NCI-H446 (cell line): ENCODE results near the gene KRTAP10-9.
"Not testable (repeated sequence)": the region's sequence is repeated elsewhere in the genome, so short reads cannot be mapped to it uniquely, and the experiment has no call there.

Experiments
- DNase-seq, 2 experiments: peaks; one replicate each; lab custom pipeline; 2025; lab: John Stamatoyannopoulos, UW

The KRTAP10-9 gene

DNA sequence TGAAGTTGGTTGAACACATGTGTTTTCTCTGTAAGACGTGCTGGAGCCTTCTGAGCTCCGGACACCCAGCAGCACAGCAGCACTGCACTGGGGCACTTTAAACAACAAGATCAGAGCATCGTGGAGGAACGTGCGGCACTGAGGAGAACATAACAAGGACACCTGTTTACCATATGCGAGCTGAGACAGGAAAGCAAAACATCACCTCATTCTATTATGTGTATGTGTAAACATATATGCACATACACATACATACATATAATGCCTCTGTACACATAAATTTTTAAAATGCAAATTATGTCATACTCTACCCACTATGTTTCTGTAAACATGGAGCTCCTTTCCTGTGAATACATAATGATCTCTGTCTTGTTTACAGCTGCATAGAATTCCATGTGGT, 31.4 kb upstream of the KRTAP10-9 start:
- no peak for DNase-seq

DNA sequence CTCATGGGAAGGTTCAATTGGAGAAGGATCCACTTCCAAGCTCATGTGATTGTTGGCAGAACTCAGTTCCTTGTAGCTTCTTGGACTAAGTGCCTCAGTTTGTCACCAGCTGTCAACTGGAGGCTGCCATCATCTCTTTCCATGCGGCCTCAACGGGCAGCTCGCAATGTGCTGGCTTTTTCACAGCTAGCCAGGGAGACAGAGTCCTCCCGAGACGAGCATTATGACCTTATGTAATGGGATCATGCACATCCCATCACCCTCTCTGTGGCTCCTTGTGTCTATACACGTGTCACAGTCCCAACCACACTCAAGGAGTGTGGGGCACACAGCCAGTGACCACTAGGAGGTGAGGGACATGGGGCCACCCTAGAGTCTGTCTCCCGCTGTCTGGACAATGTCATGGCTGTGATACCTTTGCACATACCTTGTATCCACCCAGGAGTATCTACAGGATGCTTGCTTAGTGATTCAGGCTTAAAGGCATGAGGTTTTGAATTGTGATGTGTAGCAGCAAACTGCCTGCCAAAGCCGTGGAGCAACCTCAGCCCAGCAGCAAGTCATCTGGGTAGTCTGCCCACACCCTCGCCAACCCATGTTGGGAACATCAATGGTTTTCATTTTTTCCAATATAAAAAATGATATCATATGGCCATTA, 30.7 kb upstream of the KRTAP10-9 start:
- no peak for DNase-seq

DNA sequence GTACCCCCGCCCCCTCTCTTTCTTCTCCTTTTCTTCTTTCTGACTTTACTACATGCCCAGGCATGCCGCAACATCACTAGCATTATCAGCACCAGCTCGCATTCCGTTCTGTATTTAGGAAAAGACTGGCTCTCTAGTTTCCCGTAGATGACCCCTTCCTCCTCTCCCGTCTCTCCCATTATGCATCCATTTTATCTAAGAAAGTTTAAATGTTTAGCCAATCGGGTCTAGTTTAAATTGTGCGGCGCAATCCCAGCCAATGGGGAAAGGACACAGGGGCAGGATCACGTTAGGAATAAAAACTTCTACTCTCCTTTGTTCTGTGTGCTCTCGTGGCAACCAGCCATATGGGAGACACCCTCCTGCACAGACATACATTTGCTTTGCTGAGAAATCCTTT, 28.8 kb upstream of the KRTAP10-9 start:
- DNase-seq: no peak

GRCh38 chr21:44599264-44600029, 27.4 kb upstream of the KRTAP10-9 start:
- no peak for DNase-seq

DNA sequence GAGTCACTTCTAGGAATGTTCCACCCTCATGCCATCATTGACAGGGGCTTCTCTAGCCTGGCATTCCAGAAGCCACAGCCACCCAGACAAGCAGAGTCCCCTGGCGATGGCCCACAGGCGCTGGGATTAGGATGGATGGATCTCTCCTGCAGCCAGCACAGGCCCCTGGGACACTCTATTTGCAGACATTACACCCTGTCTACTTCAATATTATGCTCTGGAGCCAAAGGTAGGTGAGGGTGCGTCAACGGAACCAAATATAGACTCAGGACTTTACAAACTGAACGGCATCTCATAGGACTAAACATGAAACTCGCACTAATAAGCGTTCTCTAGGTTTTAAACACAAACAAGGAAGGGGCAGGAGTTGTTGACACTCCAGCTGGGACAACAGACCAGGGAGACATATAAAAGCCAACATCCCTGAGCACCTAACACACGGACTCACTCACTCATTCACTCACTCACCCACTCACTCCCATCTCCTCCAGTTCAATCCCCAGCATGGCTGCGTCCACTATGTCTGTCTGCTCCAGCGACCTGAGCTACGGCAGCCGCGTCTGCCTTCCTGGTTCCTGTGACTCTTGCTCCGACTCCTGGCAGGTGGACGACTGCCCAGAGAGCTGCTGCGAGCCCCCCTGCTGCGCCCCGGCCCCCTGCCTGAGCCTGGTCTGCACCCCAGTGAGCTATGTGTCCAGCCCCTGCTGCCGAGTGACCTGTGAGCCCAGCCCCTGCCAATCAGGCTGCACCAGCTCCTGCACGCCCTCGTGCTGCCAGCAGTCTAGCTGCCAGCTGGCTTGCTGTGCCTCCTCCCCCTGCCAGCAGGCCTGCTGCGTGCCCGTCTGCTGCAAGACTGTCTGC, 26.5 kb upstream of the KRTAP10-9 start, which contains the start of gene KRTAP10-7:
Gene KRTAP10-7, plus strand, starts transcription at position 480 of the 861 bp plus-strand sequence. Its CDS starts 25 bp downstream, at position 505.
- not testable (repeated sequence) for DNase-seq

GRCh38 chr21:44601091-44601490, 25.8 kb upstream of the KRTAP10-9 start:
- DNase-seq: not testable (repeated sequence)

DNA sequence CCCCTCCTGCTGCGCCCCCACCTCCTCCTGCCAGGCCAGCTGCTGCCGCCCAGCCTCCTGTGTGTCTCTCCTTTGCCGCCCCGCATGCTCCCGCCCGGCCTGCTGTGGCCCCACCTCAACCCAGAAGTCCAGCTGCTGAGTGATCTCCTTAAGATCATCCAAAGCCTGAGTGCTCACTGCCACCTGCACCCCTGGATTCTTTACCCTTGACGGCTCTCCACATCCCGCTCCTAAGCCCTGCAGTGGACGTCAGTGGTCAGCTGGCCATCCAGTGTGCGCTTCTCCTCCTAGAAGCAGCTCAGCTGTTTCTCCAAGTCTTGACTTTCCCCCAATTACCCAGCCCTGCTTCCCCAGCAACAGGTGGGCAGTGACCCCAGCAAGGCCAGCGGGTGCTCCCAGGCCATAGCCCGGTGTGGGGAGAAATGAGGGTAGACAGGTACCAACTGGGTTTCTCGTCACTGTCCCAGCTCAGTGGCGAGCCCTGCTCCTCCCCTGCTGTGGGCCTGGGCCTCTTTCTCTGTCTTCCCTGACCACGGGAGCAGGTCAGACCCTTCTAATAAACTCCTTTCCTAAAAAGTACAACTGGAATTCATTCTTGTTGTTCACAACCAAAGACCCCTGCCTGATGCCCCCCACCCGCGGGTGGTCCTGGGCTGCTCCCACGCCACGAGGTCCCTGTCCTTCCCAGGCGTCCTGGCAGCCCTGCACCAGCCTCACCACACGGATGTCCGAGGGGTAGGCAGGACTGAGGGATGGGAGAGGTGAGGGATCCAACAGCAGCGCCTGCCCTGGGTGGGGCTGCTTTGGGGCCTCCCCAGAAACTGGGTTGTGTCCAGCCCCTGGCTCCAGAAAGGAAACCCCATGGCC, 25.1 kb upstream of the KRTAP10-9 start:
- DNase-seq: no peak

- DNase-seq: no peak
These were observed 24.4 kb upstream of the KRTAP10-9 start for GRCh38 chr21:44602463-44602850.

- no peak for DNase-seq
These were observed 23.6 kb upstream of the KRTAP10-9 start for GRCh38 chr21:44603109-44603875.

- DNase-seq: no peak
These were observed 23.0 kb upstream of the KRTAP10-9 start for GRCh38 chr21:44603911-44604310.

GRCh38 chr21:44606495-44606894, 20.4 kb upstream of the KRTAP10-9 start:
- DNase-seq: no peak

GRCh38 chr21:44609193-44609592, 17.7 kb upstream of the KRTAP10-9 start:
- no peak for DNase-seq

GRCh38 chr21:44610157-44610843, 16.6 kb upstream of the KRTAP10-9 start:
- DNase-seq: not testable (repeated sequence)

DNA sequence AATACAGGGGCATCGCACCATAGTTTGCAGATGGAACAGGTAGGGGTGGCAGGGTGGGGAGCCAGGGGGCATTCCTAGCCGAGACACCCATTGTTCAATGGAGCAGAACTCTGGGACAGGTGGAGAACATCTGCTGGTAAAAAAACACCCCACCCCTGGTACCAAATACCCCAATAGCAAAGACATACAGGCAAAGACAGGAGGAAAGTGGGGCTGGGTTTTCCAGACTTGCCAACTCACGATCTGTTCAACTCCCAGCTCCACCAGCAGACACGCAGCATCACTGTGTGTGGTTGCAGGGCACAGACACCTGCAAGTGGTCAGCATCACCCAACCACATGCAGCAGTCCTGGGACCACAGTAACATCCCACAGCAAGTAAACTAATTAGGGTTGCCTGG, 15.3 kb upstream of the KRTAP10-9 start:
- DNase-seq: no peak

GRCh38 chr21:44612029-44612486, 14.8 kb upstream of the KRTAP10-9 start, which contains the start of gene KRTAP10-8:
Gene KRTAP10-8, plus strand, starts transcription at chr21:44612079. Its CDS starts 22 bp downstream, at chr21:44612101.
- no peak for DNase-seq

DNA sequence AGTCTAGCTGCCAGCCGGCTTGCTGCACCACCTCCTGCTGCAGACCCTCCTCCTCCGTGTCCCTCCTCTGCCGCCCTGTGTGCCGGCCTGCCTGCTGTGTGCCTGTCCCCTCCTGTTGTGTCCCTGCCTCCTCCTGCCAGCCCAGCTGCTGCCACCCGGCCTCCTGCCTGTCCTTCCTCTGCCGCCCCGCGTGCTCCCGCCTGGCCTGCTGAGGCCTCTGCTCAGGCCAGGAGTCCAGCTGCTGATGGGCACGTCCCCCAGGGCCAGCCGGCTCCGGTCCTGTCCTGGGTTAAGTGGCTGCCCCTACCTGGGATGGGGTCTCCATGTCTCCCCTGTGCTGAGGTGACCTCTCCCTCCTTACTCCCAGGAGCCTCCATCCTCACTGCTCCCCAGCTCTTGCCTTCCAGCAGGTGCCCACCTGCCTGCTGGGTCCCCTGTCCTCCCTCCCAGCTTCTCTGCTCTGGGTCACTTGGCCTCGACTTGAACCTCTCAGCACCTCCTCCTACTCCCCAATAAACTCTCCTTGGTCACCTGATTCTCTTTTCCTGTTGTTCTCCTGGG, 14.1 kb upstream of the KRTAP10-9 start:
- DNase-seq: no peak

DNA sequence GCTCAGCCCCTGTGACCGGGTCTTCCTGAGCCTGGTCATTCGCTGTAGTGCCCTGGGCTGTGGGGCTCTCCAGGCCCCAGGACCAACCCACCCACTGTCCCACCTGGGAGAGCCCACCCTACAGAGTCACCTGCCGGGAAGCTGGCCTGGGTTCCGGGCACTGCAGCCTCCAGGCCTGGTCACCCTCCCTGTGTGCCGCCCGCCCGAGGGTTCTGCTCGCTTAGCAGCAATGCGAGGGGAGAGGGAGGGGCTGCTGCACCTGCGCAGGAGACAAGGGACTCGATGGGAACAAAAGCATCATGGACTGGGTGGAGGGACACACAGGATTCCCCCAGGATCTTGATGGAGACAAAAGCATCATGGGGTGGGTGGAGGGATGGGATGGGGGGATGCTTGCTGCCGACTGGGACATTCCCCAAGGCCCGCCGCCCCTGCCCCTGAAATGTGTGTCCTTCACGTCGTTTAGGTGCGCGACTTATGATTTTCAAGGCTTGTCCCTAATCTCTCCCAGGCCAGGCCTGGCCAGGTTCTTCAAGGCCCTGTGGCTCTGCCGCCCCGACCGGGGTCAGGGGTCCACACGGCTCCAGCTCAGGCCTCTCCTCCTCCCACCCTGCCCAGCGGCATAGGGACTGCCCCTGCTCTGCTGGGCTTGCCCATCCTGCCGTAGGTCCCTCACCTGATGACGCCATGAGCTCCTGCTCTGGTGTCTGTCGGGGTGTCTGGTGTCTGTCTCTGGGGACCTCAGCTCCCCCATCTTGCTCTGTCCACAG, 13.3 kb upstream of the KRTAP10-9 start:
- DNase-seq: no peak

- no peak for DNase-seq
These were observed 12.7 kb upstream of the KRTAP10-9 start for GRCh38 chr21:44614161-44614631.

- no peak for DNase-seq
These were observed 11.9 kb upstream of the KRTAP10-9 start for GRCh38 chr21:44614961-44615391.
